ENCODE data around the gene HOMER3.

GRCh38 chr19:18912933-18913332 is 28.1 kb downstream of the HOMER3 start:
- TF ChIP-seq CTCF (IDR thresholded peaks at IDR 0.05) = no peak
- TF ChIP-seq POLR2A (IDR thresholded peaks at IDR 0.05) = no peak
- no peak for TF ChIP-seq POLR2AphosphoS5 (IDR thresholded peaks at IDR 0.05)

Measured in breast epithelium (tissue), 3 donors.